NCI-H146 (cell line): ENCODE measurements around the gene PTPN14.

Experiments used
- DNase-seq: peaks from one replicate; lab custom pipeline; 2025; lab: John Stamatoyannopoulos, UW

Gene PTPN14

GRCh38 chr1:214476229-214476985 lies 75.0 kb downstream of the PTPN14 start:
- no peak for DNase-seq

DNA sequence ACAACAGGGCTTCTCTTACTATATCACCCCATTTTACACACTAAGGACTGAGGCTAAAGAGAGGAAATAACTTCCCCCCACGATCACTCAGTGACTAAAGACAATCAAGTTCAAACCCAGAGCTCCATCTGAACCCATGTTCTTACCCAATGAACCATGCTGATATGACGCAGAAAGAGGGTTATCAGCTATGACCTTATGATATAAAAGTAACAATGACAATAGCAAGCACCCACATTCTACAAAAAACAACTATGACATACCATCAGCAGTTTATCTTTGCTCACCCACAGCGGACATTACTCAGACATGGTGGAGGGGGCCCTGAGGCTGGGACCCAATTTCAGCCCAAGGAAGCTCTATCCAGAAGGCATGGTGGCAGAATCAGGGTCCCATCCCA lies 75.7 kb downstream of the PTPN14 start:
- DNase-seq: no peak

DNA sequence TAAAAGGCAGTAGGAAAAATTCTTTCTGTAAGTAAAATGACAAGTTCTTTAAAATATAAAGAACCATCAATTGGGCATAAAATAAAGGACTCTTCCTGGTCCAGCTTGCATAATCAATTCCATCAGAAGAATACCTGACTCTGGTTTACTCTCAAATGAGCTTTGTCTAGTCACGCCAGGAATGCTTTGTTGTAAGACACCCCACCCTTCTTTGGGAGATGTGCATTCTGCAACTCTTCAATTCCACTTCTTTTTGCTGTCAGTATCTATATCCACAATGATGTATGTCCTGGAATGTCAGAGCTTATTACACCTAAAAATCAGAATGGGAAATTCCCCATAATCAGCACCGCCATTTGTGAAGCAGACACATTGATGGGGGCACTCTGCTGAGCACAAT lies 76.1 kb downstream of the PTPN14 start:
- no peak for DNase-seq

GRCh38 chr1:214474467-214474866 lies 76.9 kb downstream of the PTPN14 start:
- no peak for DNase-seq

DNA sequence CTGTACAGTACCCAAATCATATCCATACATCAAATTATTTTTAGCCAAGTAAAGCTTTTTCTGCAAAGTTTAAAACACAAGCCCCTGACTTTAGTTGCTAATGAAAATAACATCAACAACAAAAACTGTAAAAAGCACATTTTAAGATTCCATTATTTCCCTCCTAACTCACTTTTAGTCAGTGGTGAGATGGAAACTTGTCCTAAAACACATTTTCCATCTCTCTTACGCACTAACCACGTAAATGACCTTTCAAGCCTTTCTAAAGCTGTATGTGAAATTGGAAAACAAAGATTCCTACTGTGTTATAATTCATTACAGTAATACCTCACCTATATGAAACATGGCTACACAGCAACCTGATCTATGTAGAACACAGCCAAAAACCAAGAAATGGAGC lies 77.5 kb downstream of the PTPN14 start:
- no peak for DNase-seq

- DNase-seq: no peak
Measured at GRCh38 chr1:214473387-214473786, 78.0 kb downstream of the PTPN14 start.

- DNase-seq: no peak
Measured at GRCh38 chr1:214472364-214472763, 79.0 kb downstream of the PTPN14 start.

GRCh38 chr1:214471458-214471857 lies 79.9 kb downstream of the PTPN14 start:
- no peak for DNase-seq

DNA sequence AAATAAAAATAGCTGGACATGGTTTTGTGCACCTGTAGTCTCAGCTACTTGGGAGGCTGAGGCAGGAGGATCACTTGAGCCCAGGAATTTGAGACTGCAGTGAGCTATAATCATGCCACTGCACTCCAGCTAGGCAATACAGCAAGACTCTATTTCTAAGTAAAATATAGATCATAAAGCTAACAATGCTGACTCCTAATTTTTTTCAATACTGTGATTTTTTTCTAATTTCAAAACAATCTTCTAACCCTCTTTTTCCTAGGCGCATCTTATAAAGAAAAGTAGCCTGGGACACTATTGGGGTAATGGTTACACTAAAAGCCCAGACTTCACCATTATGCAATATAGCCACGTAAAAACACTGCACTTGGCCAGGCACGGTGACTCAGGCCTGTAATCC lies 81.3 kb downstream of the PTPN14 start:
- DNase-seq: no peak

DNA sequence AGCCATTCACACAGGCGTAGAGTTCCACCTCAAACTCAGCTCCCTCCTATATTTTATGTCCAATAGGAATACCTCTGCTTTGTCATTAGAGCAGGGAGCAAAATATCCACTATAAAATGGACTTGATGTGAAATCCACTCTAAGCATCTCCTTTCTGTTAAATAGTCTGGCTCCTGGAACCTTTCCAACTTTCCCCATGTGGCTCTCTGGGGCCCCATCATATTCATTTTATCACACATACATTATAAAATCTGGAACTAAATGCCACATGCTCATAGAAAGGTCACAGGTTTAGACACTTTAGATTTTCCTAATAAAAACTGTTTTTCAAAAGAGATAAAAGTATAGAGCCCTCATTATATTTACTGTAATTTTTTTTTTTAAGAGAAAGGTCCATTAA lies 82.1 kb downstream of the PTPN14 start:
- DNase-seq: no peak

- no peak for DNase-seq
Measured at GRCh38 chr1:214467078-214467585, 84.3 kb downstream of the PTPN14 start.

DNA sequence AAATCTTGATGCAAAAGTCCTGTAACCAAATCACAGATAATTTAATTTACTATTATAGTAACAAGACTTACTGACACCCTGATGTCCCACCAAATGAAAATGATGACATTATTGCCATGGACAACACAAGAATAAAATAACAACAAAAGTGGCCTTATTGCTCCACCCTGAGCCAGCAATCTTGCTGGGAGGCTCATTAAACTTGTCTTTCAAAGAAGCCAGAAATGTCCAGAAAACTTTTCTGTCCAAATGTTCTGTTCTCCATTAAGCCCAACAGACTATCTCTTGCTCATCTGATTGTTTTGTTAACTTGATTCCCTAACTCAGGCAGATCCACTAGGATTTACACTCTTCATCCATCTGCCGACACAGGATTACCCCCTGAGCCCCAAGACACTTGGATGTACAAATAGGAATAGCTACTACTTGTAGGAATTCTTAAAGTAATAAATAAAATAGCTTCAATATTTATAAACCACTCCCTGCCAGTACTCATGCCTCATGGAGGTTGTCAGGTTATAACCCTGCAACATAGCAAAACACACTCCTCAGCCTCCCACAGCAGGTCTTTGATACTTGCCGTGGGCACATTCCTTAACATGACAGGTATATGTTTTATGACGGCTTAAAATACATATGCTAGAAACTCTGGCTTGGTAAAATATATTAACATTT lies 84.9 kb downstream of the PTPN14 start:
- no peak for DNase-seq

DNA sequence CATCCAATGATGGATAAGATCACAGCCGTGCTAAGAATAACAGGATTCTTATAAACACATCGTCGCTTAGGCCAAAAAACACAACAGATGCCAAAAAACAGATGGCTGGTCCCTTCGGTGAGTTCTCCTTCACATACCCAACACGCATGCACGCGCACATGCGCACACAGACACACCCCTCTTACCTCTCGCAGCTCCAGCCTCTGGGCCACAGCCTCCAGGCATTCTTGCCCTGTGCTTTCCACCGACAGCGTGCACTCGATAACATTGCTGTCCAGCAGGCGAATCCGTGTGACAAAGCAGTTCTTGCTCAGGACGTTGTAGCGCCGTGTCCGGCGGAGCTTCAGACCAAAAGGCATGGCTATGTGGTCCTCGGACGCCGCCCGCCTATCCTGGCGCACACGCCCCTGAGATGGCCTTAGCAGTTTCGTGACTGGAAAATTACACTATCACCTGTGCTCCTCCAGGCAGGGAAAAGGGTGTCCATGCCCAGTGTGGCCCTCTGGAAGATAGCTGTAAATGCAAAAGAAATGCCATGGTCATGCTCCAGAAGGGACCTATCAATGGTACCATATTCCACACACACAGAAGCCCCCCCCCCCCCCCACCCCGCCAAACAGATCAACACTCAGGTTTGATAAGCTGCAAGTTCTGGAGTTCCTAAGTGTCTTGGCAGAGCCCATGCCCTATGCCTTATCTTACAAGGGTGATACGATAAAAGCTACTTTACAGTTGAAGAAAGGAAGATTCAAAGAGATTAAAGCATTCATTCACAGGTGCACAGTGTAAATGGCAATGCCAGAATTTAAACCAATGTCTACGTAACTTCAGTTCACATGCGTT lies 86.7 kb downstream of the PTPN14 start:
- DNase-seq: no peak

GRCh38 chr1:214463596-214463995 lies 87.8 kb downstream of the PTPN14 start:
- DNase-seq: no peak

- no peak for DNase-seq
Measured at GRCh38 chr1:214462882-214463281, 88.5 kb downstream of the PTPN14 start.

DNA sequence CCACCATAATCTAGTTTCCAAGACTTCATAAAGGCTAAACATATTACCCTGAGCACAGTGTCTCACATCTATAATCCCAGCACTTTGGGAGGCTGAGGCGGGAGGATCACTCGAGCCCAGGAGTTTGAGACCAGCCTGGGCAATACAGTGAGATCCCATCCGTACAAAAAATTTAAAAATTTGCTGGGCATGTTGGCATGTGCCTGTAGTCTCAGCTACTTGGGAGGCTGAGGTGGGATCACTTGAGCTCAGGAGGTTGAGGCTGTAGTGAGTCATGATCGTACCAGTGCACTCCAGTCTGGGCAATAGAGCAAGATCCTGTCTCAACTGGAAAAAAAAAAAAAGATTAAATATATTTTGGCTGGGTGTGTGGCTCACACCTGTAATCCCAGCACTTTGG lies 90.1 kb downstream of the PTPN14 start:
- no peak for DNase-seq

DNA sequence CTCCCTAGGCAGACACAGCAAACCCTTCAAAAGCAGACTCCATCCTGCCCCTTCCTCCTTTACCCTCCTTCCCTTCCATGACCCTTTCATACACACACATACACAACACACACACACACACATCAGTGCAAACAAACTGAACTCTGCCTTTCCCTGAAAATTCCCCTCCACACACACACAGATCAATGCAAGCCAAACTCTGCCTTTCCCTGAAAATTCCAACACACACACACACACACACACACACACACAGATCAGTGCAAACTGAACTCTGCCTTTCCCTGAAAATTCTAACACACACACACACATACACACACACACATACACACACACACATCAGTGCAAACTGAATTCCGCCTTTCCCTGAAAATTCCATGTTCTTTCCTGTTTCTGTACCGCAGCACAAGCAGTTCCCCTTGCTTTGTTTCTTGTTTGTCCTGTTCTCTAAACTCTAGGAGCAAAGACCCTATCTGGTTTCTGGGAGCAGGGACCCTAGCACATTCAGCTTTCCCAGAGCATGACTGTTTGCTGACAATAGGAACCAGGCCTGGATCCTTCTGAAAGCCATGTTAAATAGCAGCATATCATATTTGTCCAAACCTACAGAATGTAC lies 91.0 kb downstream of the PTPN14 start:
- no peak for DNase-seq

DNA sequence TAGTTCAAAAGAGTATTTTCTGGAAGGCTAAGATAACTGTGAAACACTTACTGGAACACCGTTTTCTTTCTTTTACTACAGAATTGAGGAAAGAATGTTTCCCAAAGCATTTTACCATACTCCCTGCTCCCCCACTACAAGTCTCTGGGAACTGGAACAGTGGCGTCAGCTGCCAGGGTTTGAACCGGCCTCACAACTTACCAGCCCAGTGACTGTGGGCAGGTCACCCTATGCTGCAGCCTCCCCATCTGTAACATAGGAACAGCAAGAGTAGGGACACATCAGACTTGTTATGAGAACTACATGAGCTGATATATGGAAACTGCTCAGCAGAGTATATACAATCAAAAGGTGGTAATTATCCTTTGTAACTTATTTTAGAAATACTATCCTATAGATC lies 91.5 kb downstream of the PTPN14 start:
- no peak for DNase-seq

DNA sequence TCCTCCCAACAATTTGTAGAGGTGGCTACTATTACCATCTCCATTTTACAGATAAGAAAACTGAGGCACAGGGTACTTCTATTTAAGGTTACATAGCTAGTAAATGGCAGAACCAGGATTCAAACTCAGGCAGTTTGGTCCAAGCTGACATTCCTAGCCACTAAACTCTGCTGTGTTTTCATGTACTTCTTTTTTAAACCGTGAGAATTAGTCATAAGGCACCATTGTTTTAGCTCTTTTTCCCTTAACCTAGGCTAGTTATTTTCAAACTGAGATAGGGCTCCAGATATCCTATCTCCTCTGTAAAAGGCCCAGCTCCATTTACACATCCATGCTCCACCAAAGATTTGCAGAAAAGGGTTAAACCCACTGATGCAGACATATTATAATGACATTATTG lies 92.9 kb downstream of the PTPN14 start:
- no peak for DNase-seq

GRCh38 chr1:214455971-214456867 lies 95.2 kb downstream of the PTPN14 start:
- DNase-seq: no peak

GRCh38 chr1:214455479-214455878 lies 95.9 kb downstream of the PTPN14 start:
- DNase-seq: no peak
